Hematopoietic multipotent progenitor cell treated with erythropoietin and hydrocortisone succinate and interleukin-3 and kit ligand, for 17 days (in vitro differentiated cells): ENCODE data around the gene PDCD1.
"Not testable (repeated sequence)": the region's sequence is repeated elsewhere in the genome, so short reads cannot be mapped to it uniquely, and the experiment has no call there.

Experiments used
- DNase-seq: peaks from one replicate; pipeline ENCODE4 v3.0.0-alpha.2; 2015; ENCODE audit warnings: low spot score

PDCD1 gene

GRCh38 chr2:241833756-241834526 is 24.8 kb downstream of the PDCD1 start:
- DNase-seq: not testable (repeated sequence)

GRCh38 chr2:241833101-241833663 is 25.5 kb downstream of the PDCD1 start:
- DNase-seq: no peak

- DNase-seq: no peak
These were observed 31.3 kb downstream of the PDCD1 start for GRCh38 chr2:241827394-241827793.

GRCh38 chr2:241823531-241824437 is 34.9 kb downstream of the PDCD1 start:
- DNase-seq: not testable (repeated sequence)

- no peak for DNase-seq
These were observed 36.5 kb downstream of the PDCD1 start for GRCh38 chr2:241822264-241822623.

- DNase-seq: no peak
These were observed 37.0 kb downstream of the PDCD1 start for GRCh38 chr2:241821460-241822263.

GRCh38 chr2:241820625-241821384 is 37.9 kb downstream of the PDCD1 start:
- DNase-seq: no peak

- not testable (repeated sequence) for DNase-seq
These were observed 38.6 kb downstream of the PDCD1 start for GRCh38 chr2:241819947-241820624.

- no peak for DNase-seq
These were observed 39.8 kb downstream of the PDCD1 start for GRCh38 chr2:241818943-241819270.

- no peak for DNase-seq
These were observed 40.3 kb downstream of the PDCD1 start for GRCh38 chr2:241818229-241818942.

GRCh38 chr2:241817821-241818215 is 40.9 kb downstream of the PDCD1 start:
- DNase-seq: not testable (repeated sequence)

GRCh38 chr2:241817126-241817820 is 41.4 kb downstream of the PDCD1 start:
- DNase-seq: no peak

GRCh38 chr2:241816431-241817121 is 42.1 kb downstream of the PDCD1 start:
- no peak for DNase-seq

GRCh38 chr2:241815477-241816430 is 42.9 kb downstream of the PDCD1 start:
- no peak for DNase-seq

GRCh38 chr2:241814643-241815476 is 43.8 kb downstream of the PDCD1 start:
- no peak for DNase-seq

GRCh38 chr2:241814393-241814642 is 44.4 kb downstream of the PDCD1 start:
- no peak for DNase-seq
